Fibroblast of mammary gland (primary cell): ENCODE data around the gene IL1RAPL2.
A peak's percentile ranks its signal among the peaks of the same experiment; 100 is the strongest.

Experiments
- DNase-seq: peaks from one replicate; pipeline ENCODE4 v3.0.0-alpha.2; 2010; ENCODE audit warnings: low read depth
- H3K4me3 ChIP-seq: 2 replicates; pipeline ENCODE4 v1.5.1; 2011; ENCODE audit warnings: low read depth, mild to moderate bottlenecking, low read length, moderate library complexity; ENCODE audit not compliant: control insufficient read depth
- TF ChIP-seq, protein P1 (sequence below): conservative IDR thresholded peaks from 2 replicates; pipeline ENCODE4 v1.5.1; 2011; ENCODE audit warnings: low read depth, low read length, inconsistent platforms; ENCODE audit not compliant: control insufficient read depth, insufficient read depth

The IL1RAPL2 gene

DNA sequence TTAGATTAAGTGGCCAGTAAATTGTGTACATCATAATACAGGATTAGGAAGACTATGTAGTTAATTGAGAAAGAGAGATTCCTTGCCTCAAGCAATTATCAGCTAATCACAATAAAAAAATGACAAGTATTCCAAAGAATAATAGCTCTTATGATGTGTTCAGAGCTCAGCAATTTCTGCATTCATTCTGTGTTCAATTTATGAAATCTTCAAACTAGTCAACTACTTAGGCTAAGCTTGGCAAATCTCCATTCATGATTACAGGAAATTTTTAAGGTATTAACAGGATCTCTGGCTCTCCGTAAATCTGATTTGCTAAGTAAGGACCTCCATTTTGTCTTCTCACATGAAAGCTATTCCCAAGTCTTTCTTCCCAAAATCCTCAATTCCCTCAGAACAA, 911.4 kb downstream of the IL1RAPL2 start:
- TF ChIP-seq, protein P1, sequence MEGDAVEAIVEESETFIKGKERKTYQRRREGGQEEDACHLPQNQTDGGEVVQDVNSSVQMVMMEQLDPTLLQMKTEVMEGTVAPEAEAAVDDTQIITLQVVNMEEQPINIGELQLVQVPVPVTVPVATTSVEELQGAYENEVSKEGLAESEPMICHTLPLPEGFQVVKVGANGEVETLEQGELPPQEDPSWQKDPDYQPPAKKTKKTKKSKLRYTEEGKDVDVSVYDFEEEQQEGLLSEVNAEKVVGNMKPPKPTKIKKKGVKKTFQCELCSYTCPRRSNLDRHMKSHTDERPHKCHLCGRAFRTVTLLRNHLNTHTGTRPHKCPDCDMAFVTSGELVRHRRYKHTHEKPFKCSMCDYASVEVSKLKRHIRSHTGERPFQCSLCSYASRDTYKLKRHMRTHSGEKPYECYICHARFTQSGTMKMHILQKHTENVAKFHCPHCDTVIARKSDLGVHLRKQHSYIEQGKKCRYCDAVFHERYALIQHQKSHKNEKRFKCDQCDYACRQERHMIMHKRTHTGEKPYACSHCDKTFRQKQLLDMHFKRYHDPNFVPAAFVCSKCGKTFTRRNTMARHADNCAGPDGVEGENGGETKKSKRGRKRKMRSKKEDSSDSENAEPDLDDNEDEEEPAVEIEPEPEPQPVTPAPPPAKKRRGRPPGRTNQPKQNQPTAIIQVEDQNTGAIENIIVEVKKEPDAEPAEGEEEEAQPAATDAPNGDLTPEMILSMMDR = no peak
- no peak for DNase-seq

DNA sequence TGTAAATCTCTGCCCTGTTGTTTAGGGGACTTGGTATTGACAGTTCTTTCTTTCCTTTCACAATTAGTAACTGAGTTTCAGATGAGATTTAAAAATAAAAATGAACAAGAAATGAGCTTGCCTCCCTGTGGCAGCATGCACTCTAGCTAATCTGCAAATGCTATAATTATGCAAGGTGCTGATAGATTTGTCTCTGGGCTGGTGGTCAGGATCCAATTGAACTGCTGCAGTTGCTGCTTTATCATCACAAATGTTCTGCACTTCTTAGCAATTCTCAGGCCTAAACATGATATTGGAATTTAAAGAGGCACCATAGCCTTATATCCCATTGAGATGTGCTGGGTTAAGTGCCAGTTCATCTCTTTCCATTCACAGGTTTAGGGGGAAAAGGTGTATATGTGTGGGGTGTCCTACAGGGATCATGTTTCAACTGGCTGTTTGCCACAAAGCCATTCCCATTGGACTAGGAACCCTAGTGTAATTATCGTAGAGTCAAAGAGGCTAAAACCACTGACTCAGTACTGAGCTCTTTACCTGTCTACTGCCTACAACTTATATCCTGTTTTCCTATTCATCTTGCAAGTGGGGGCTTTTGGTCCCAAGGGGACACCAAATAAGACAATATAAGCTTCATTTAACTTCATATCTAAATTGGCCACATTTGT, 914.8 kb downstream of the IL1RAPL2 start:
- no peak for DNase-seq
- no peak overlapping the region for H3K4me3 ChIP-seq
- TF ChIP-seq, protein P1 = no peak

More for the DNA sequence above, 911.4 kb downstream of the IL1RAPL2 start:
- no peak overlapping the region for H3K4me3 ChIP-seq

DNA sequence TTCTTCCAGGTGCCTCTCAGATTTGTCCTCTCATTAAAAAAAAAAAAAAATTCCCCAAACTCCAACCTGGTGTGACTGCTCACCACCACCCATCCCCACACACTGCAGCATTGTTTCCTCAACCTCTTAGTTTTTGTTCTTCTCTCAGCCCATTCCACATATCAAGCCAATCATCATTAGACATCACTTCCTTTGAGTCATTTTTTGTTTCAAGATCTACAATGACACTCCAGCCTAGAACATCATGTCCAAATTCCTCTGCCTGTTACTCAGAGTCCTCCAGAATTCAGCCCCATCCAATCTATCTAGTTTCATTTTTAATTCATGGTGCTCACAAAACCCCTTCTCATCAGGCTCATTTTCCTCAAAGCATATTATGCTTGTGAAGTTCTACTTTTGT, 917.0 kb downstream of the IL1RAPL2 start:
- TF ChIP-seq, protein P1 = no peak
- H3K4me3 ChIP-seq = no peak overlapping the region
- peak; percentile 88 for DNase-seq

DNA sequence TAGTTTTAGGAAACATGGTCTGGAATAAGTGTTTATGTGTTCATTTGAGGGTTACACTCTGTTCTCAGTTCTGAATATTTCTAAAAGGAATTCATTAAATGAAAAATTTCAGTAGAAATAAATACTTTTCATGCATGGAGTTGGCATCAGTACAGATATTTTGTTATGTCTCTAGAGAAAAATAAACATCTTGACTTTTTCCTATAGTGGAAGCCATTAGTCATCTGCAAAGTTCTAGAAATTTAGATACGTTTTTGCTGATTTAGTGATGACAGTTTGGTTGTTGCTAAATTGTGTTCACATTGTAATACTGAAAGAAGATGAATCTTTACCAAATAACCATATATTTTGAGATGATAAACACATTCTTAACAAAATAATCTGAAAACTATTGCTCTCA, 922.7 kb downstream of the IL1RAPL2 start:
- TF ChIP-seq, protein P1 = no peak
- DNase-seq = peak; percentile 38
- no peak overlapping the region for H3K4me3 ChIP-seq

DNA sequence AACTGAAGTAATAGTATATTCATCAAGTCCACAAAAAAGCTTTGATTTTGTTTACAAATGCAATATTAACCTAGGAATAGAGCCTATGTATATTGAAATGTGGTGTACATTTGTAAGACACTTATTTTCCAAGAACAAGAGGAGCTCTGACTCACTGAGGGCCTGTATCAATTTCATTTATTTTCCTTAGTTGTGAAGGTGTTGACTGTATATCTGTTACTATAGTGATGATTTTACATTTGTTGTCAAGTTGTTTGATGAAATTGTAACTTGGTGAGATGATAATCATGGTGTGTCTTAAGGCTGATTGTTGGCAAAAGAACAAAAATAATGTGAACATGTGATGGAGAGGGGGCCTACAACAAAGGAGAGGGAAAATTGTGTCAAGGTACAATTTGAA, 929.4 kb downstream of the IL1RAPL2 start:
- no peak overlapping the region for H3K4me3 ChIP-seq
- TF ChIP-seq, protein P1 = no peak
- peak; percentile 13 for DNase-seq

DNA sequence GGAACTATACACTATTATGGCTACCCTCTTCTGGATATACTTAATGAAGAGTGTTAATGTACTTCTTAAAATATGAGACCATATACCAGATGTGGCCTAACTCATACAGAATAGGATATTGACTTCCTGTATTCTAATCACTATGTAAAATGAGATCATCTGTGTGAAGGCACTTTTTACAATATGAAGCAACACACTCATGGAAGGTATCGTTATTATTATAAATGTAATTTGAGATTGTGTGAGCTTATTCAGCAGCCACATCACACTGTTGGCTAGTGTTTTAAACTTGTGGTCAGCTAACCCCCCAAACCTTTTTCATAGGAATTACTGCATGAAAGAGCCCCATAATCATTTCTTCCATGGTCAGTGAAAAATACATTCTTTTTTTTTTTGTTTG, 936.3 kb downstream of the IL1RAPL2 start:
- no peak overlapping the region for H3K4me3 ChIP-seq
- TF ChIP-seq, protein P1 = no peak
- DNase-seq = peak; percentile 62
